HG03135 (cell line): ENCODE measurements around the gene EHD3.

Source experiments
- ATAC-seq: cut with Tn5 transposase; IDR thresholded peaks from one replicate; pipeline ENCODE4 v1.9.1; 2021; ENCODE audit warnings: mild to moderate bottlenecking, moderate library complexity; ENCODE audit not compliant: unreplicated experiment

EHD3 gene

GRCh38 chr2:31233741-31234682 lies at the start of gene EHD3:
Gene EHD3, plus strand, starts transcription at chr2:31234152. Its CDS starts 470 bp downstream, at chr2:31234622.
- ATAC-seq = peak; percentile 97

GRCh38 chr2:31187166-31187565 lies 46.8 kb upstream of the EHD3 start:
- ATAC-seq = no peak

- ATAC-seq = no peak
Observed at GRCh38 chr2:31188131-31188530, 45.8 kb upstream of the EHD3 start.

- no peak for ATAC-seq
Observed at GRCh38 chr2:31189141-31189540, 44.8 kb upstream of the EHD3 start.

GRCh38 chr2:31190188-31190587 lies 43.8 kb upstream of the EHD3 start:
- no peak for ATAC-seq

- no peak for ATAC-seq
Observed at GRCh38 chr2:31191931-31192330, 42.0 kb upstream of the EHD3 start.

GRCh38 chr2:31192396-31192795 lies 41.6 kb upstream of the EHD3 start:
- no peak for ATAC-seq

- ATAC-seq = no peak
Observed at GRCh38 chr2:31192851-31193392, 41.0 kb upstream of the EHD3 start.

GRCh38 chr2:31193806-31194205 lies 40.1 kb upstream of the EHD3 start:
- ATAC-seq = no peak

- no peak for ATAC-seq
Observed at GRCh38 chr2:31196622-31197021, 37.3 kb upstream of the EHD3 start.

- no peak for ATAC-seq
Observed at GRCh38 chr2:31197166-31197565, 36.8 kb upstream of the EHD3 start.

- no peak for ATAC-seq
Observed at GRCh38 chr2:31197669-31198068, 36.3 kb upstream of the EHD3 start.

- no peak for ATAC-seq
Observed at GRCh38 chr2:31199206-31199605, 34.7 kb upstream of the EHD3 start.

- no peak for ATAC-seq
Observed at GRCh38 chr2:31200972-31201371, 33.0 kb upstream of the EHD3 start.

- no peak for ATAC-seq
Observed at GRCh38 chr2:31202041-31202440, 31.9 kb upstream of the EHD3 start.

- no peak for ATAC-seq
Observed at GRCh38 chr2:31202833-31203232, 31.1 kb upstream of the EHD3 start.

GRCh38 chr2:31203916-31204315 lies 30.0 kb upstream of the EHD3 start:
- ATAC-seq = no peak

- ATAC-seq = no peak
Observed at GRCh38 chr2:31204783-31205182, 29.2 kb upstream of the EHD3 start.

- ATAC-seq = no peak
Observed at GRCh38 chr2:31205186-31205585, 28.8 kb upstream of the EHD3 start.

GRCh38 chr2:31205613-31206012 lies 28.3 kb upstream of the EHD3 start:
- no peak for ATAC-seq

- no peak for ATAC-seq
Observed at GRCh38 chr2:31207790-31208189, 26.2 kb upstream of the EHD3 start.

- ATAC-seq = no peak
Observed at GRCh38 chr2:31208240-31208639, 25.7 kb upstream of the EHD3 start.
